Measurements from ENCODE around the gene HEY2. TPM values are rescaled to one million over a fixed set of nuclear protein-coding genes. Genes with fewer than 3 reads are reported as not detected.

HEY2 gene
- total RNA-seq, 1 experiment from 2014 or later, result not detected

- CTCF ChIA-PET, result no interaction called here
- BruUV-seq (replicated peaks), result no TSS peak
- in situ Hi-C loops (cut with HindIII; ENCODE audit: low pct_unique_long_range_greater_than_20kb, low sequenced_read_pairs), result no loop called here
Measured at GRCh38 chr6:125732398-125732797, 17.0 kb upstream of the HEY2 start.

GRCh38 chr6:125733516-125734300 is 15.7 kb upstream of the HEY2 start:
- DNase-seq (ENCODE audit: low read depth, low spot score) (no peak), ATAC-seq (no peak)
- no peaks in the 10 kb centered on the region for H3K4me1 ChIP-seq (ENCODE audit: control insufficient read depth, insufficient read depth, low read length)
- H3K27ac ChIP-seq (ENCODE audit: low read length), result no peak overlapping the region
- H3K9me3 ChIP-seq (ENCODE audit: control insufficient read depth, insufficient read depth, low read depth, low read length), result no peaks in the 10 kb centered on the region
- no peak overlapping the region for H3K4me3 ChIP-seq (ENCODE audit: low read depth in 2 of 2, low read length in 2 of 2)
- no TSS peak for BruUV-seq (replicated peaks)
- intact Hi-C loops (cut with micrococcal nuclease; ENCODE audit: unreplicated experiment) (no loop called here), in situ Hi-C loops (cut with HindIII; ENCODE audit: low pct_unique_long_range_greater_than_20kb, low sequenced_read_pairs) (no loop called here)
- TF ChIP-seq TCF7L2 (IDR thresholded peaks at IDR 0.05; ENCODE audit: low read depth, low read length) (no peak), POLR2AphosphoS5 (IDR thresholded peaks at IDR 0.05; ENCODE audit: low read depth, low read length) (no peak), CTCF (IDR thresholded peaks at IDR 0.05) (no peak), SIN3A (IDR thresholded peaks at IDR 0.05; ENCODE audit: borderline replicate concordance, insufficient read depth, low read depth, low read length) (no peak), REST (IDR thresholded peaks at IDR 0.05; ENCODE audit: insufficient read depth in 1 of 2, low read depth in 2 of 2, low read length in 1 of 2) (no peak)
- H3K27me3 ChIP-seq (ENCODE audit: control insufficient read depth, insufficient read depth, low read length), result peaks cover 11% of the 10 kb centered on the region
- no peaks in the 10 kb centered on the region for H3K36me3 ChIP-seq (ENCODE audit: control insufficient read depth, insufficient read depth, low read length)
- POLR2A ChIA-PET, result no interaction called here
- CTCF ChIA-PET, result no interaction called here

More at GRCh38 chr6:125732398-125732797, 17.0 kb upstream of the HEY2 start:
- no peak for TF ChIP-seq CTCF (IDR thresholded peaks at IDR 0.05)
- TF ChIP-seq SIN3A (IDR thresholded peaks at IDR 0.05; ENCODE audit: borderline replicate concordance, insufficient read depth, low read depth, low read length), result no peak
- no peak for TF ChIP-seq REST (IDR thresholded peaks at IDR 0.05; ENCODE audit: insufficient read depth in 1 of 2, low read depth in 2 of 2, low read length in 1 of 2)
- TF ChIP-seq TCF7L2 (IDR thresholded peaks at IDR 0.05; ENCODE audit: low read depth, low read length), result no peak
- TF ChIP-seq POLR2AphosphoS5 (IDR thresholded peaks at IDR 0.05; ENCODE audit: low read depth, low read length), result no peak
- Histone ChIP-seq H3K36me3 (ENCODE audit: control insufficient read depth, insufficient read depth, low read length) (no peaks in the 10 kb centered on the region), H3K9me3 (ENCODE audit: control insufficient read depth, insufficient read depth, low read depth, low read length) (no peaks in the 10 kb centered on the region), H3K4me1 (ENCODE audit: control insufficient read depth, insufficient read depth, low read length) (no peaks in the 10 kb centered on the region), H3K27me3 (ENCODE audit: control insufficient read depth, insufficient read depth, low read length) (peaks cover 9% of the 10 kb centered on the region), H3K27ac (ENCODE audit: low read length) (no peak overlapping the region), H3K4me3 (ENCODE audit: low read depth in 2 of 2, low read length in 2 of 2) (no peak overlapping the region)
- POLR2A ChIA-PET, result no interaction called here
- intact Hi-C loops (cut with micrococcal nuclease; ENCODE audit: unreplicated experiment), result no loop called here
- DNase-seq (ENCODE audit: low read depth, low spot score) (no peak), ATAC-seq (no peak)
